HTR-8/SVneo (cell line): ENCODE results near the gene KLHL5.
"Not testable (repeated sequence)": the region's sequence is repeated elsewhere in the genome, so short reads cannot be mapped to it uniquely, and the experiment has no call there.

Experiments used
- DNase-seq: peaks from one replicate; pipeline ENCODE4 v3.0.0; 2011; ENCODE audit warnings: low spot score, mixed read lengths; ENCODE audit not compliant: insufficient read length
- FAIRE-seq: peaks from 2 replicates; lab custom pipeline; 2011; peaks lifted over from hg19 to GRCh38; lab: Jason Lieb, UNC

Gene KLHL5

GRCh38 chr4:39062094-39062769 is at the start of gene KLHL5:
Gene KLHL5, plus strand, starts transcription at chr4:39062232. Its CDS starts 421 bp downstream, at chr4:39062653.
- DNase-seq (no peak), FAIRE-seq (no peak)

- FAIRE-seq (no peak), DNase-seq (no peak)
These were observed 48.0 kb upstream of the KLHL5 start for GRCh38 chr4:39014028-39014427.

- no peak for DNase-seq
- no peak for FAIRE-seq
These were observed 41.9 kb upstream of the KLHL5 start for GRCh38 chr4:39020130-39020529.

GRCh38 chr4:39021631-39022030 is 40.4 kb upstream of the KLHL5 start:
- FAIRE-seq (no peak), DNase-seq (no peak)

GRCh38 chr4:39022241-39022640 is 39.8 kb upstream of the KLHL5 start:
- DNase-seq (no peak), FAIRE-seq (no peak)

- DNase-seq = no peak
- peak; percentile 26 for FAIRE-seq
These were observed 39.0 kb upstream of the KLHL5 start for GRCh38 chr4:39023059-39023458.

GRCh38 chr4:39024311-39024865 is 37.6 kb upstream of the KLHL5 start:
- no peak for DNase-seq
- no peak for FAIRE-seq

GRCh38 chr4:39025552-39026085 is 36.4 kb upstream of the KLHL5 start:
- no peak for FAIRE-seq
- no peak for DNase-seq

- FAIRE-seq = no peak
- DNase-seq = no peak
These were observed 35.9 kb upstream of the KLHL5 start for GRCh38 chr4:39026096-39026495.

GRCh38 chr4:39029752-39030694 is 32.0 kb upstream of the KLHL5 start:
- DNase-seq (no peak), FAIRE-seq (no peak)

- no peak for DNase-seq
- no peak for FAIRE-seq
These were observed 31.3 kb upstream of the KLHL5 start for GRCh38 chr4:39030725-39031124.

- not testable (repeated sequence) for FAIRE-seq
These were observed 30.4 kb upstream of the KLHL5 start for GRCh38 chr4:39031590-39032020.

GRCh38 chr4:39032218-39033085 is 29.6 kb upstream of the KLHL5 start, which contains the start of gene TMEM156:
Gene TMEM156, minus strand, starts transcription at chr4:39032409. Its CDS starts 96 bp downstream, at chr4:39032313.
- FAIRE-seq = no peak
- DNase-seq = no peak

More at GRCh38 chr4:39031590-39032020, 30.4 kb upstream of the KLHL5 start:
- not testable (repeated sequence) for DNase-seq

- no peak for DNase-seq
- FAIRE-seq = peak; percentile 33
These were observed 25.9 kb upstream of the KLHL5 start for GRCh38 chr4:39036172-39036571.

- DNase-seq (no peak), FAIRE-seq (no peak)
These were observed 24.6 kb upstream of the KLHL5 start for GRCh38 chr4:39037491-39037825.

GRCh38 chr4:39037941-39038340 is 24.1 kb upstream of the KLHL5 start:
- FAIRE-seq (no peak), DNase-seq (no peak)

- DNase-seq (no peak), FAIRE-seq (no peak)
These were observed 22.9 kb upstream of the KLHL5 start for GRCh38 chr4:39039108-39039507.

GRCh38 chr4:39042366-39042765 is 19.7 kb upstream of the KLHL5 start:
- FAIRE-seq = no peak

GRCh38 chr4:39043058-39043860 is 18.8 kb upstream of the KLHL5 start:
- no peak for FAIRE-seq
- DNase-seq = no peak

More at GRCh38 chr4:39042366-39042765, 19.7 kb upstream of the KLHL5 start:
- no peak for DNase-seq
